Activated T-helper 1 cell treated with anti-CD3 and anti-CD28 coated beads, Interleukin-2, amount 50 U/mL, for 16 hours (primary cell): ENCODE data around the gene NR6A1.

ENCODE experiments used
- DNase-seq, 2 donors: peaks; one replicate each; pipeline ENCODE4 v3.0.0-alpha.2; 2020; ENCODE audit warnings: low read depth in 1 of 2, low spot score in 1 of 2

NR6A1 gene

GRCh38 chr9:124662561-124662960, 108.5 kb downstream of the NR6A1 start:
- no peak for DNase-seq

GRCh38 chr9:124661271-124661670, 109.8 kb downstream of the NR6A1 start:
- no peak for DNase-seq

- DNase-seq = no peak
Observed at GRCh38 chr9:124660341-124660801, 110.7 kb downstream of the NR6A1 start.

DNA sequence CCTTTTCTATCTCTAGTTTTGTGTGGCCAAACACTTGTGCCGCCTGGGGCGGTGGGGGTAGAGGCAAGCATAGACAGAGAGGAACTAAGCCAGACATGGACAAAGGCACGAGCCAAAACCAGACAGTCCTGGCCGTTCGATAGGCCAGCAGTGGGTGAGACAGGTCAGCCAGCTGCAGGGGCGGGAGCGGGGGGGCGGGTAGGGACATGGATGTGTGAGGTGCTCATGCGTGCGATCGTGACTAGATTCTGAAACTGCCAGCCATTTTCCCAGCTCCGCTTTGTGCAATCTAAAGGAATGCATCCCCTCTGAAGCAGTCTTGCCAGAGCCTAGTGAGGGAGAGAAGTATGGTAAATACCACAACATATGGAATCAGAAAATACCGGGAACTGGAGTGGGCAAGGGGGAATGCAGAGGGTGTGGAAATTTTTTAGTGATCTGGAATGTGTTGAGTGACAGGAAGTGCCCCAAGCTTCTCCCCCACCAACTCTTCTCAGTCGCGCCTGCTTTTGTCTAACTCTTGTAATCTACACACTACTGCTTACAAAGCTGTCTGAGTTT, 111.9 kb downstream of the NR6A1 start:
- no peak for DNase-seq

DNA sequence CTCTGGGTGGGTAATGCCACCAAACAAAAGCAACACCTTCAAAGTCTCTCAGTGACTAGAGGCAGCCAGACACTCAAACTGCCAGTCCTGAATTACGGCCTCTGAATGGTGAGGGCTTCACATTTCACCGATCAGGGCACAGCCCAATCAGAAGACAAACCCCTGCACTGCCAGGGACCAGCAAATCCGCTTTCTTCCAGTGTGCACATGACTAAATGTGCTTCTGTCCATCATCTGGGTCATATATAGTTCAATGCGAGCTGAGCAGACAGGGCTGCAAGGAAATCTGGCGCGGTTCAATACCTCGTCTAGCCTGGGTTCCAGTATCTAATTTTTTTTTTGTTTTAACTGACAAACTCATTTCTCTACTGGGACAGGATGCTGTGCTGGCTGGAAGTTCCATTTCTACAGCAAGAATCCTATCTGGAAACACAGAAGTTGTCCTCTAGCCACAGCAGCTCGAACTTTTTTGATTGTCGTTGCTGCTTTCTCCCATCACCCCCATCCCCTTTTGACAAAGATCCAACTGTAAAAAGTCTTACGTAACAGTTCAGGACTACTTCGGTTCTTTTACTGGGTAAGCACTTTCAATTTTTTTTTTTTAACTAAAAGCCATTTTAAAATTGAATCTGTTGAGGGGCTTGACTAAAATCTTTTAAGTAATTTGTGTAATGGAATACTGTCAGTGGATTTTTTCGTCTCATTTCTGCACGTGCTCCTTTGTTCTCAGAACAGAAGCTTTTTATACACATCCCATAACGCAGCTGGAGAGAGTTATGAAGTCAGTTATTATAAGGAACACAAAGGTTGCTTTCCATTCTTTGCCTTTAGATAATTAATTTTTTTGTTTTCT, 112.7 kb downstream of the NR6A1 start:
- no peak for DNase-seq

GRCh38 chr9:124657516-124657915, 113.6 kb downstream of the NR6A1 start:
- no peak for DNase-seq

GRCh38 chr9:124654431-124654830, 116.7 kb downstream of the NR6A1 start:
- DNase-seq = no peak

GRCh38 chr9:124652615-124653393, 118.3 kb downstream of the NR6A1 start:
- DNase-seq = no peak

DNA sequence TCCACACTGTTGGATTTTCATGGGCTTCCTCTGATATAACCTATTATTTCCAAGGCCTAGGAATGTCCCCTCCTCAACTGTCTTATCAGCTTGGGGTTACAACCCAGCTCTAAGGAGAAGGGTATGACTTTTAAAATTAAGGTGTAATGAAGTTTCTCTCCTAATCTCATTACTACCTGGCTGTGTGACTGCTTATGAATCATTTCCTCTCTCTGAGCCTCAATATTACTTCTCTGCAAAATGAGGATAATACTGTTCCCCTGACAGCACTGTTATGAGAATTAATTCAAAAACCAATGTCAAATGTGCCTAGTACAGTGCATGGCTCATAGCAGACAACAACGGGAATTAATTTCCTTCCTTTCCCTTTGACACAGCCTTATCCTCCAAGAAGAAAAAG, 118.9 kb downstream of the NR6A1 start:
- no peak for DNase-seq

DNA sequence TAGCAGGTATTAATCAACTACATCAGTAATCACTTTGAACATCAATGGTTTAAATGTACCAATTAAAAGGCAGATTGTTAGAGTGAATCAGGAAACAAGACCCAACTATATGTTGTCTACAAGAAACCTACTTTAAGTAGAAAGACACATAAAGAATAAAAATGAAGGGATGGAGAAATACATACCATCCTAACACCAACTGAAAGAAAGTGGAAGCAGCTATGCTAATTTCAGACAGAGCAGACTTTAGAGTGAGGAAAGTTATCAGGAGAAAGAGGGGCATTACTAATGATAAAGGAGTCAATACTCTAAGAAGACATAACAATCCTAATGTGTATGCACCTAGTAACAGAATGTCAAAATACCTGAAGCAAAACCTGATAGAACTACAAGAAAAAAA, 125.8 kb downstream of the NR6A1 start:
- DNase-seq = no peak

- DNase-seq = no peak
Observed at GRCh38 chr9:124639637-124640036, 131.5 kb downstream of the NR6A1 start.

- no peak for DNase-seq
Observed at GRCh38 chr9:124635285-124635684, 135.8 kb downstream of the NR6A1 start.

- DNase-seq = no peak
Observed at GRCh38 chr9:124632077-124632621, 139.0 kb downstream of the NR6A1 start.

DNA sequence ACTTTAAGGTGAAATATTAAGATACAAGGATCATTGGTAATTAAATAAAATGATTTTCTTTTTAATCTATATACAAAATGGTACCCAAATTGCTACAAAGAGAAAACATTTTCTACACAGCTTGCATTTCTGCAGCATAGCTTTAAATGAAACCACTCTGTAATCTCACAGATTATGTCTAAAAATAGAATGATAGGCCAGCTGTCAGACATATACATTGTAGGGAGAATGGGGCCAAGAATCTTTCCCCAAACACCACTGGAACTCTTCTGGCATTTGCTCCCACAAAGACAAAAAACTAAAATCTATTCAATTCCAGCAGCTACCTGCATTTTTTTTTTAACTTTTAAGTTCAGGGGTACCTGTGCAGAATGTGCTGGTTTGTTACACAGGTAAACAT, 139.8 kb downstream of the NR6A1 start:
- DNase-seq = no peak

GRCh38 chr9:124629600-124629999, 141.5 kb downstream of the NR6A1 start:
- no peak for DNase-seq

DNA sequence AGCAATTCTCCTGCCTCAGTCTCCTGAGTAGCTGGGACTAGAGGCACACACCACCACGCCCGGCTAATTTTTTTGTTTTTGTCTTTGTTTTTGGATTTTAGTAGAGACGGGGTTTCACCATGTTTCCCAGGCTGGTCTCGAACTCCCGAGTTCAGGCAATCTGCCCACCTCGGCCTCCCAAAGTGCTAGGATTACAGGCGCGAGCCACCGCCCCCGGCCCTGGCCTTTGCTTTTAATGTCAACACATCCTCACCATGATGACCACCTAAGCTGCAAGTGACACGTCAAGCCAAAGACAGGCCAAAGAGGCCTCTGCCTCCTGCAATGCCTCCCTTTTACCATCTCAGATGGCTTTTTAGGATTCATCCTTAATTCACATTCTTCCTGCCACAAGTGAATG, 142.4 kb downstream of the NR6A1 start:
- no peak for DNase-seq

GRCh38 chr9:124626276-124626675, 144.8 kb downstream of the NR6A1 start:
- no peak for DNase-seq

DNA sequence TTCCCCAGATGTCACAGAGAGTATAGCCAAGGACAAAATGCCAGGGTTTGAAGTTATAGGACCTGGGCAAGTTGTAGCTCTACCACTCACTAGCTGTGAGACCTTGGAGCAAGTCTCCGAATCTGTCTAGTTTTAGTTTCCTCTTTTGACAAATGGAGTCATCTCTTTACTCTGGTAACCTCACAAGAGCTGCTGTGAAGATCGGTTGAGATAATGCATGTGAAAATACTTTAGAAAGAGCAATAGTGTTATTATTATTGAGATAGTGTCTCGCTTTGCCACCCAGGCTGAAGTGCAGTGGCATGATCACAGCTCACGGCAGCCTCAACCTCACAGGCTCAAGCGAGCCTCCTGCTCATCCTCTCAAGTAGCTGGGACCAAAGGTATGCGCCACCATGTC, 146.0 kb downstream of the NR6A1 start:
- DNase-seq = no peak

GRCh38 chr9:124624735-124624992, 146.4 kb downstream of the NR6A1 start:
- DNase-seq = no peak

DNA sequence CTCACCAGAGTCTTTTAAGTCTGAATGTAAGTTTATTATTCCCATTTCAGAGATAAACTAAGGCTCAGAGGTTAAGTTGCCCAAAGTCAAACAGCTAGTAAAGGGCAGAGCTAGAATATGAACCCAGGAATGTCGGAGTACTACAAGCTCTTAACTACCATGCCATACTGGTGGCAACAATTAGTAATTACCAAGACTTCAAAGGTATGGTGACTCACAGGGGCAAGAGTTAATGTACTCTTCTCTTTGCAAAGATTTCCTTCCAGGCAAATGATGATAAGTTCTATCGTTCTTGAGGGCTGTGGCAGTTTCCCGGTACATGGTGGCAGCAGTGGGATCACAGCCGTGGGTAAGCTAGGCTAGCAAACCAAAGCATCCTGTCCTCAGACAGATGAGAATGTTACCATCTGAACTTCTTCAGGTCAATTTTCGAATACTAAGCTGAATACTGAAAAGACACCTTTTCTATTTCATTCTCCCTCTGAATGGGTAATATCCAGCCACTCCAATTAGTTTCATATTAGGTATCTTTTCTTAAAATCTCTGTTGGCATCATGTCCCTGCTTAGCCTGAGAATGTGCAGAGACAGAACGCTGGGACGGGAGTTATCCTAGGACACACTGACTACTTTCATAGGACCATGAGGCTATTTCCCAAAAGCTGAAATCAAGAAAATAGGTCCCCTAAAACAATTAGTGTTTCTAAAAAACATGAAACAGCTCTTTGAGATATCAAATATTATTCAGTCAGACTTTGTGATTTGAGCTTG, 147.0 kb downstream of the NR6A1 start:
- no peak for DNase-seq

GRCh38 chr9:124622882-124623281, 148.2 kb downstream of the NR6A1 start:
- DNase-seq = no peak
